NCI-H345 (cell line): Measurements from ENCODE around the gene MRRF.
"Not testable (repeated sequence)": the region's sequence is repeated elsewhere in the genome, so short reads cannot be mapped to it uniquely, and the experiment has no call there.

Experiments
- DNase-seq: peaks from one replicate; lab custom pipeline; 2025; lab: John Stamatoyannopoulos, UW

The MRRF gene

GRCh38 chr9:122363131-122363530, 98.4 kb downstream of the MRRF start:
- not testable (repeated sequence) for DNase-seq

GRCh38 chr9:122364117-122364782, 99.6 kb downstream of the MRRF start:
- DNase-seq = no peak

GRCh38 chr9:122364783-122365150, 100.1 kb downstream of the MRRF start:
- no peak for DNase-seq

- DNase-seq = no peak
Observed at GRCh38 chr9:122366074-122366660, 101.5 kb downstream of the MRRF start.

- DNase-seq = no peak
Observed at GRCh38 chr9:122367065-122367464, 102.4 kb downstream of the MRRF start.

GRCh38 chr9:122367774-122368460, 103.2 kb downstream of the MRRF start:
- DNase-seq = no peak

- DNase-seq = no peak
Observed at GRCh38 chr9:122368642-122369041, 104.0 kb downstream of the MRRF start.

GRCh38 chr9:122370303-122370702, 105.6 kb downstream of the MRRF start:
- DNase-seq = no peak

- DNase-seq = no peak
Observed at GRCh38 chr9:122370869-122371755, 106.4 kb downstream of the MRRF start, which contains the start of gene PTGS1. Gene PTGS1 (plus strand): TSS chr9:122371024. CDS start chr9:122371085, 61 bp downstream.

- DNase-seq = no peak
Observed at GRCh38 chr9:122371846-122372245, 107.2 kb downstream of the MRRF start.

GRCh38 chr9:122372856-122373845, 108.5 kb downstream of the MRRF start:
- no peak for DNase-seq

- no peak for DNase-seq
Observed at GRCh38 chr9:122374885-122375420, 110.3 kb downstream of the MRRF start.

- no peak for DNase-seq
Observed at GRCh38 chr9:122376796-122377195, 112.1 kb downstream of the MRRF start.

GRCh38 chr9:122377241-122378164, 112.8 kb downstream of the MRRF start:
- no peak for DNase-seq

GRCh38 chr9:122378236-122378635, 113.6 kb downstream of the MRRF start:
- DNase-seq = no peak

GRCh38 chr9:122379340-122379739, 114.7 kb downstream of the MRRF start:
- no peak for DNase-seq

GRCh38 chr9:122380293-122380692, 115.6 kb downstream of the MRRF start:
- no peak for DNase-seq
